ENCODE results near the gene C2orf49.

The C2orf49 gene

DNA sequence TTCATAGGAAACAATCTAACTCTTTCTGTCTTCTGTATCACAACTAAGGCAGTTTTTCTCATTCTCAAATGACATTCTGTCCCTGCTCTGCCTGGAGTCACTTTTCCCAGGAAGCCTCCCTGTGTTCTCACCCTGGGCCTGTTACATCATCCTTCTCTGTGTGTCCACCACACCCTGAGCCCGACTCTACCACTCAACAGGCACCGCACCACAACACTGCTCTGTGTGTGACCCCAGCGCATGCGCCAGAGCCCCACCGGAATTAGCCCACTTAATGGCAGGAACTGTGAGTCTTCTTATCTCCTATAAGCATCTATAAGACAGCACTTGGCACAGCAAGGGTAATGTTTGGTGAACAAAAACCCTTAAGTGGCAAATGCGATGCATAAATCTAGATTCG, 40.1 kb upstream of the C2orf49 start:
- no peak overlapping the region for H2AFZ ChIP-seq (ENCODE audit: low read depth, low read length)
- no peak overlapping the region for H3K27ac ChIP-seq (ENCODE audit: low read length)
- H3K4me3 ChIP-seq (ENCODE audit: low read length), result no peak overlapping the region
- peaks cover 6% of the 10 kb centered on the region for H3K4me1 ChIP-seq (ENCODE audit: low read length)
- H3K36me3 ChIP-seq (replicated peaks; ENCODE audit: low read depth, low read length), result peaks cover 39% of the 10 kb centered on the region
- TF ChIP-seq CTCF (IDR thresholded peaks at IDR 0.05; ENCODE audit: low read depth, low read length) (no peak), EZH2phosphoT487 (IDR thresholded peaks at IDR 0.05; ENCODE audit: low read depth) (no peak)
- H3K9ac ChIP-seq (ENCODE audit: low read length), result no peak overlapping the region
- H3K79me2 ChIP-seq (ENCODE audit: low read length), result peaks cover 37% of the 10 kb centered on the region
- H4K20me1 ChIP-seq (ENCODE audit: insufficient read depth, low read length), result no peaks in the 10 kb centered on the region
- no peaks in the 10 kb centered on the region for H3K27me3 ChIP-seq (ENCODE audit: low read depth, low read length)
- H3K4me2 ChIP-seq (ENCODE audit: low read length), result no peak overlapping the region
- no peaks in the 10 kb centered on the region for H3K9me3 ChIP-seq (ENCODE audit: insufficient read depth, low read length)

DNA sequence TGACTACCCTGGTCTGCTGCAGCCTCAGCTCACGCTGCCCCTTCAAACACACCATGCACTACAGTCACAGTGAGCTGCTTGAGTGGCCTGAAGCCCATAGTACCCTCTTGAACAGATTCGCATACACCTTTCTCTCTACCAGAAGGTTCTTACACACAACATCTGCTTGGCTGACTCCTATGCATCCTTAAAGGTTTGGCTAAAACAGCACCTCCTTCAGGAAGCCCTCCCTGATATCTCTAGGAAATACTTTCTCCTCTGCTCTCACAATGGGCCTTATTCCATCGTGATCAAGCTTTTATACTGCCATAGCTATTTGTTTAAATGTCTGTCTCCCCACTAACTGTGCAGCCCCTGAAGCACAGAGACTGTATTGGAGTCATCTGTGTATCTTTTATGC, 39.3 kb upstream of the C2orf49 start:
- Histone ChIP-seq H3K36me3 (replicated peaks; ENCODE audit: low read depth, low read length) (peaks cover 34% of the 10 kb centered on the region), H4K20me1 (ENCODE audit: insufficient read depth, low read length) (no peaks in the 10 kb centered on the region), H3K4me3 (ENCODE audit: low read length) (no peak overlapping the region), H3K27ac (ENCODE audit: low read length) (no peak overlapping the region), H3K27me3 (ENCODE audit: low read depth, low read length) (no peaks in the 10 kb centered on the region), H3K9me3 (ENCODE audit: insufficient read depth, low read length) (no peaks in the 10 kb centered on the region), H3K4me2 (ENCODE audit: low read length) (no peak overlapping the region), H2AFZ (ENCODE audit: low read depth, low read length) (no peak overlapping the region), H3K9ac (ENCODE audit: low read length) (no peak overlapping the region), H3K79me2 (ENCODE audit: low read length) (peaks cover 45% of the 10 kb centered on the region), H3K4me1 (ENCODE audit: low read length) (peaks cover 6% of the 10 kb centered on the region)
- TF ChIP-seq EZH2phosphoT487 (IDR thresholded peaks at IDR 0.05; ENCODE audit: low read depth) (no peak), CTCF (IDR thresholded peaks at IDR 0.05; ENCODE audit: low read depth, low read length) (no peak)

DNA sequence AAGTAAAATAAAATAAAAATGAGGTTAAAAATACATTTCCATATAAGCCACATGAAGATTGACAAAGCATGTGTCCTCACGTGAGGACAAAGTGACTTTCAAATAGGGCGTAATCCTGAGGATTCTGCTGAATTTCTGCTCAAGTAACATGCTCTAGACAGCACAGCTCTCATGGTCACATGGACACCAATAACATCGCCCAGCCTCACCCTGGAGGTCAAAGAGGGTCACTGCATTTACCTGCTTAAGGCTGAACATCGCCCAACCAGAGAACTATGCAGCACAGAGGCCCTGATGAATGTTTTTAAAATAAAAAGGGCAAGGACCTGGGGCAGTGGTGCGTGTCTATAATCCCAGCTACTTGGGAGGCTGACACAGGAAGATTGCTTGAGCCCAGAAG, 38.0 kb upstream of the C2orf49 start:
- H3K4me1 ChIP-seq (ENCODE audit: low read length), result peaks cover 3% of the 10 kb centered on the region
- H2AFZ ChIP-seq (ENCODE audit: low read depth, low read length), result no peak overlapping the region
- H3K4me2 ChIP-seq (ENCODE audit: low read length), result no peak overlapping the region
- no peaks in the 10 kb centered on the region for H3K9me3 ChIP-seq (ENCODE audit: insufficient read depth, low read length)
- H3K79me2 ChIP-seq (ENCODE audit: low read length), result peaks cover 52% of the 10 kb centered on the region
- no peak overlapping the region for H3K9ac ChIP-seq (ENCODE audit: low read length)
- H4K20me1 ChIP-seq (ENCODE audit: insufficient read depth, low read length), result no peaks in the 10 kb centered on the region
- H3K27ac ChIP-seq (ENCODE audit: low read length), result no peak overlapping the region
- no peak for TF ChIP-seq CTCF (IDR thresholded peaks at IDR 0.05; ENCODE audit: low read depth, low read length)
- no peak for TF ChIP-seq EZH2phosphoT487 (IDR thresholded peaks at IDR 0.05; ENCODE audit: low read depth)
- no peak overlapping the region for H3K4me3 ChIP-seq (ENCODE audit: low read length)
- H3K36me3 ChIP-seq (replicated peaks; ENCODE audit: low read depth, low read length), result peaks cover 24% of the 10 kb centered on the region
- H3K27me3 ChIP-seq (ENCODE audit: low read depth, low read length), result no peaks in the 10 kb centered on the region

DNA sequence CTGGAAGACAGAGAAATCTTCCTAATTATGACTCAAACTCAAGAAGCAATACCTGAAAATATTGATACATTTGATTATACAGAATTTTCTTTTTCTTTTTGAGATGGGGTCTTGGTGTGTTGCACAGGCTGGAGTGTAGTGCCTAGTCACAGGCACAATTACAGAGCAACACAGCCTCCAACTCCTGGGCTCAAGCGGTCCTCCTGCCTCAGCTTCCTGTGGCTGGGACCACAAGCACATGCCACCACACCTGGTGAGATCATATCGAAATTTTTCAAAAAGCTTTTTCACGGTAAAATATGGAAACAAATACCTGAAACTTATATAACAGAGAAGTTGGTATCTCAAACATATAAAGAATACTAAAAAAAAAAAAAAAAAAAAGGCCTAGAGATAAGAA, 35.7 kb upstream of the C2orf49 start:
- Histone ChIP-seq H3K9ac (ENCODE audit: low read length) (no peak overlapping the region), H2AFZ (ENCODE audit: low read depth, low read length) (no peak overlapping the region), H3K4me2 (ENCODE audit: low read length) (no peak overlapping the region), H4K20me1 (ENCODE audit: insufficient read depth, low read length) (0 out of 2 replicates have a peak, but pooled peaks cover 3% of the 10 kb centered on the region), H3K4me1 (ENCODE audit: low read length) (no peaks in the 10 kb centered on the region), H3K4me3 (ENCODE audit: low read length) (no peak overlapping the region), H3K9me3 (ENCODE audit: insufficient read depth, low read length) (no peaks in the 10 kb centered on the region), H3K27ac (ENCODE audit: low read length) (no peak overlapping the region), H3K27me3 (ENCODE audit: low read depth, low read length) (no peaks in the 10 kb centered on the region), H3K36me3 (replicated peaks; ENCODE audit: low read depth, low read length) (peaks cover 18% of the 10 kb centered on the region), H3K79me2 (ENCODE audit: low read length) (peaks cover 69% of the 10 kb centered on the region)
- TF ChIP-seq EZH2phosphoT487 (IDR thresholded peaks at IDR 0.05; ENCODE audit: low read depth), result no peak
- TF ChIP-seq CTCF (IDR thresholded peaks at IDR 0.05; ENCODE audit: low read depth, low read length), result no peak
